ENCODE measurements around the gene CSNK1G3. TPM values are rescaled to one million over a fixed set of nuclear protein-coding genes. Genes with fewer than 3 reads are reported as not detected.

The CSNK1G3 gene
- total RNA-seq, 4 donors from 2014 or later, result 23.1 to 45.6 (median 30.5) TPM

DNA sequence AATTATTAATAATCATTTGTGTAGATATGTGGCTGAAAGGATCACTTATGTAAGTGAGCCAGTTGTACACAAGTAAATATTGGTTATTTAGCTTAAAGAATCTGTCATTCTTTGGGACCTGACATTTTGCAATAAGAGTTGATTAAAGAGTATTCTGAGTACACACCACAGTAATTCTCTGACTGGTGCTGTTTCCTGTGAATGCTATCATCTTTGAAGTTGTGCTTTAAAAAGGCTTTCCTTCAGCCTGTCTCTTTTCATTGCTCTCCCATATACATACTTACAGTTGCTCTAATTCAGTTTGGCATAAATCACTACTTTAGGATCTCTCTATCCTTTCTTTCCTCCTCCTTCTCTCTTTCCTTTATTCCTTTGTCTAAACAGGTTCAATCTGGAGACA is 8.7 kb upstream of the CSNK1G3 start:
- no peaks in the 10 kb centered on the region for H3K9me3 ChIP-seq
- DNase-seq (ENCODE audit: low spot score in 2 of 2), result no peak
- no peak overlapping the region for H3K27ac ChIP-seq
- TF ChIP-seq EP300 (IDR thresholded peaks at IDR 0.05) (no peak), POLR2AphosphoS5 (IDR thresholded peaks at IDR 0.05) (no peak), POLR2A (IDR thresholded peaks at IDR 0.05) (no peak)
- TF ChIP-seq, protein P1, sequence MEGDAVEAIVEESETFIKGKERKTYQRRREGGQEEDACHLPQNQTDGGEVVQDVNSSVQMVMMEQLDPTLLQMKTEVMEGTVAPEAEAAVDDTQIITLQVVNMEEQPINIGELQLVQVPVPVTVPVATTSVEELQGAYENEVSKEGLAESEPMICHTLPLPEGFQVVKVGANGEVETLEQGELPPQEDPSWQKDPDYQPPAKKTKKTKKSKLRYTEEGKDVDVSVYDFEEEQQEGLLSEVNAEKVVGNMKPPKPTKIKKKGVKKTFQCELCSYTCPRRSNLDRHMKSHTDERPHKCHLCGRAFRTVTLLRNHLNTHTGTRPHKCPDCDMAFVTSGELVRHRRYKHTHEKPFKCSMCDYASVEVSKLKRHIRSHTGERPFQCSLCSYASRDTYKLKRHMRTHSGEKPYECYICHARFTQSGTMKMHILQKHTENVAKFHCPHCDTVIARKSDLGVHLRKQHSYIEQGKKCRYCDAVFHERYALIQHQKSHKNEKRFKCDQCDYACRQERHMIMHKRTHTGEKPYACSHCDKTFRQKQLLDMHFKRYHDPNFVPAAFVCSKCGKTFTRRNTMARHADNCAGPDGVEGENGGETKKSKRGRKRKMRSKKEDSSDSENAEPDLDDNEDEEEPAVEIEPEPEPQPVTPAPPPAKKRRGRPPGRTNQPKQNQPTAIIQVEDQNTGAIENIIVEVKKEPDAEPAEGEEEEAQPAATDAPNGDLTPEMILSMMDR (IDR thresholded peaks at IDR 0.05), result no peak
- H3K4me3 ChIP-seq, result no peak overlapping the region
- H3K4me1 ChIP-seq, result no peaks in the 10 kb centered on the region
- H3K27me3 ChIP-seq, result no peaks in the 10 kb centered on the region
- H3K36me3 ChIP-seq, result no peaks in the 10 kb centered on the region

DNA sequence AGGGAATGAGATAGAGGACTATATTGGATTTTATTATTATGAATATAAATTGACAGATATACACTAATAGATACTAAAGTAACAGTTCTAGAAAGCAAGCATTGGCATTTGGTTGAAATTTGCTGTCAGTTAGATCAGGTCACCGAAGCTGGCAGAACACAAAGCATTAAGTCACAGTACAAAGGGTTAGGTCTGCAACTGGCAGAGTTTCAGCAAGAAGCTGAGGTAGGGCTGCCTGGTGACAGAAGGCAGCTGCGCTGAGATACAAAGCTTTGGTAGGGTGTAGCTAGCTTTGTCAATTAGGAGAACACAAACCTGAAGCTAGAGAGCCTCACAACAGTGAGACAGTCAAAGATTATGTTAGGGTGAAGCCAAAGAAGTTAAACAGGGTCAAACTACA is 6.3 kb upstream of the CSNK1G3 start:
- H3K27me3 ChIP-seq, result no peaks in the 10 kb centered on the region
- TF ChIP-seq POLR2A (IDR thresholded peaks at IDR 0.05), result no peak
- TF ChIP-seq POLR2AphosphoS5 (IDR thresholded peaks at IDR 0.05), result no peak
- TF ChIP-seq EP300 (IDR thresholded peaks at IDR 0.05), result no peak
- TF ChIP-seq, protein P1 (IDR thresholded peaks at IDR 0.05), result no peak
- no peak overlapping the region for H3K27ac ChIP-seq
- H3K4me3 ChIP-seq, result no peak overlapping the region
- H3K36me3 ChIP-seq, result no peaks in the 10 kb centered on the region
- no peaks in the 10 kb centered on the region for H3K9me3 ChIP-seq
- no peak for DNase-seq (ENCODE audit: low spot score in 2 of 2)
- H3K4me1 ChIP-seq, result no peaks in the 10 kb centered on the region
- 72% methylated on average over 2 of the region's 2 CpGs for WGBS

DNA sequence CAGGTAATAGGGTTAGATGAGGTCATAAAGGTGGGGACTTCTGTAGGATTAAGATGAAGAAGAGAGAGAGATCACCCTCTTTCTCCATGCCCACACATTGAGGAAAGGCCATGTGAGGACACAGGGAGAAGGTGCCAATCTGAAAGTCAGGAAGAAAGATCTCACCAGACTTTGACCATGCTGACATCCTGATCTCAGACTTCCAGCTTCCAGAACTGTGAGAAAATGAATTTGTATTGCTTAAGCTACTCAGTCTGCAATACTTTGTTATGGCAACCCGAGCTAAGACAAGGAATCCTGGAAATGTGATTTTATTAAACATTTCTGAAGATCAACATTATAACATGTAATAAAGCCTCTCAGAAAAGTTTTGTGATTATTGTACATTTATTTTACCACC is 3.5 kb upstream of the CSNK1G3 start:
- 75% methylated on average over 1 of the region's 1 CpG for WGBS
- Histone ChIP-seq H3K4me1 (peaks cover 11% of the 10 kb centered on the region), H3K27ac (no peak overlapping the region), H3K4me3 (no peak overlapping the region), H3K36me3 (no peaks in the 10 kb centered on the region), H3K27me3 (no peaks in the 10 kb centered on the region), H3K9me3 (no peaks in the 10 kb centered on the region)
- no peak for TF ChIP-seq POLR2AphosphoS5 (IDR thresholded peaks at IDR 0.05)
- TF ChIP-seq, protein P1 (IDR thresholded peaks at IDR 0.05), result no peak
- DNase-seq (ENCODE audit: low spot score in 2 of 2), result no peak

DNA sequence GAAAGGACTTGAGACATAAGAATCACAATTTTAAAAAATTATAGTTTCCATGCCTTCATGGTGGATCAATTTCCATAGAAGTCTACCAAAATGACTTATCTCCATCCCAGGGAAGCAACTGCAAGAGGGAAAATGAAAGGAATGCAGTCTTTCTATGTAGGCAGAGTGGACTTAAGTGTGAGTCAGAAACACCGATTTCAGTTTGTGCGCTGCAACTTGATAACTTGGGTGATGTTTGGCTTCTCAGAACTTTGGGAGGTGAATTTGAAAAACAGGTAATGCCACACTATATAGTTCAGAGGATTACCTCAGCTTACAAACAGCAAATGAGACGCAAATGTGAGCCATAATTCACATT is 708 bp upstream of the CSNK1G3 start:
- H3K4me1 ChIP-seq, result peaks cover 26% of the 10 kb centered on the region
- no peak for DNase-seq (ENCODE audit: low spot score in 2 of 2)
- no peaks in the 10 kb centered on the region for H3K9me3 ChIP-seq
- no peaks in the 10 kb centered on the region for H3K36me3 ChIP-seq
- H3K4me3 ChIP-seq, result peak overlapping the region; percentile 97
- H3K27ac ChIP-seq, result peak overlapping the region; percentile 97
- TF ChIP-seq EP300 (IDR thresholded peaks at IDR 0.05), result peak; percentile 15
- TF ChIP-seq POLR2A (IDR thresholded peaks at IDR 0.05), result no peak
- TF ChIP-seq, protein P1 (IDR thresholded peaks at IDR 0.05), result no peak
- WGBS, result 37% methylated on average over 3 of the region's 3 CpGs
- no peaks in the 10 kb centered on the region for H3K27me3 ChIP-seq

DNA sequence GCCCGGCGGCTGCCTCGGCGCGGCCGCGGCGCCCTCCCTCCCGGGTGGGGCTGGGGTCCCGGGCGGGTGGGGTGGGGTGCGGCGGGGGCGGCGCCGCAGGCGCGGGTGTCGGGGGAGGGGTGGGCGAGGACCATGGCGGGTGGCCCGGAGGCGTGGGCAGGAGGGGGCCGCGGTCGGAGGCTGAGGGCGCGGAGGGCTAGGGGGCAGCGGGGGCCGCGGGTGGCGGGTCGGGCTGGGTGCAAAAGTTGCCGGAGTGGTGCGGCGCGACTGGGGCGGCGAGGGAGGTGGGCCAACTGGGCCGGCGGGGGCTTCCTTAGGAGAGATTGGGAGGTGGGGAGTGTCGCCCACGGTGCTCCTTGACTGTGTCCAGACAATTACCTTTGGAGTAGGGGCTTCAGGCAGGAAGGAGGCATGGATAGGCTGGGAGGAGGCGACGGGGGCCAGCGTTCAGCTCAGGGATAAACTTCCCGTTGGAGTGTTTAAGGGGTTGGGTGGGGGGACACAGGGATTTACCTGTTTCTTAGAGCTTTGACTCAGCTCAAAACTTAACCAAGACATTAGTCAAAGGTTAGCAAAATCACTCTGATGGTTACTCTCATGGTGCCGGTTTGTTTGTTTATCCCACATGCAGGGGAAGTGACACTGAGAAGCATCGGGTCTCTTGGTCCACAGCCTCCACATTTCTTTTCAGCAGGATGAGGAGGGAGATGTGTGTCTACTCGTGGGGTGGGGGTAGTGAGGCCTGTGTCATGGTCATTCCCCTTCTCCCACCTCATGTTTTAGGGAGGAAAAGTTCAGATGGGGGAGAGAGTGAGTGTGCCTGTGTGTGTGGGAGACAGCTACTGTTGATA is 859 bp downstream of the CSNK1G3 start:
- H3K36me3 ChIP-seq, result no peaks in the 10 kb centered on the region
- H3K4me3 ChIP-seq, result peak overlapping the region; percentile 97
- under 1% methylated on average over 32 of the region's 50 CpGs for WGBS
- peak overlapping the region; percentile 97 for H3K27ac ChIP-seq
- H3K9me3 ChIP-seq, result no peaks in the 10 kb centered on the region
- peaks cover 26% of the 10 kb centered on the region for H3K4me1 ChIP-seq
- no peak for TF ChIP-seq POLR2A (IDR thresholded peaks at IDR 0.05)
- TF ChIP-seq, protein P1 (IDR thresholded peaks at IDR 0.05), result no peak
- no peak for TF ChIP-seq EP300 (IDR thresholded peaks at IDR 0.05)
- no peak for TF ChIP-seq POLR2AphosphoS5 (IDR thresholded peaks at IDR 0.05)
- peak; percentile 78 to 83 for DNase-seq (ENCODE audit: low spot score in 2 of 2)
- H3K27me3 ChIP-seq, result no peaks in the 10 kb centered on the region

Measured in suprapubic skin (tissue), 4 donors.